ENCODE measurements around the gene CHST9.
"Not testable (repeated sequence)": the region's sequence is repeated elsewhere in the genome, so short reads cannot be mapped to it uniquely, and the experiment has no call there.

CHST9 gene

DNA sequence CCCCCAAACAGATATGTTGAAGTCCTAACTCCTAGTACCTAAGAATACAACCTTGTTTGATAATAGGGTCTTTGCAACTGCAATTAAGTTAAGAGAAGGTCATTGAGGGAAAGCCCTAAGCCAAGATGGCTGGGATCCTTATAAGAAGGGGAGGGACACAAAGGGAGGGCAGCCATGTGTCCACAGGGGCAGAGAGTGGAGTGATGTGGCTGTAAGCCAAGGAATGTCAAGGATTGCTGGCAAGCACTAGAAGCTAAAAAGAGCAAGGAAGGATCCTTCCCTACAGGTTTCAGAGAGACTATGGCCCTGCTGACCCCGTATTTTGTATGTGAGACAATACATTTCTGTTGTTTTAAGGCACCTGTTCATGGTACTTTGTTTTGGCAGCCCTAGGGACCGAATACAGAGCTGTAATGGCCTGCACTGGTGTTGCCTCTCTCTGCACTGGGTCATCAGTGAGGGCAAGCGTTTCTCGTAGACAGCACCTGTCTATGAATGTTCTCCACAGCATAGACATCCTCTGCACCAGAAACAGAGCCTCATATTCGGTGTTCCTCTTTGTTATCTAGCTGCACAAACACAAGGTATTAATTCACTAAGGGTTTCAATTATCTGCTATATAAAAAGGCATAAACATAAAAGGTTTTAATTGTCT, 244.2 kb downstream of the CHST9 start:
- DNase-seq (ENCODE audit: low read depth in 3 of 3, low spot score in 1 of 3) = no peak

DNA sequence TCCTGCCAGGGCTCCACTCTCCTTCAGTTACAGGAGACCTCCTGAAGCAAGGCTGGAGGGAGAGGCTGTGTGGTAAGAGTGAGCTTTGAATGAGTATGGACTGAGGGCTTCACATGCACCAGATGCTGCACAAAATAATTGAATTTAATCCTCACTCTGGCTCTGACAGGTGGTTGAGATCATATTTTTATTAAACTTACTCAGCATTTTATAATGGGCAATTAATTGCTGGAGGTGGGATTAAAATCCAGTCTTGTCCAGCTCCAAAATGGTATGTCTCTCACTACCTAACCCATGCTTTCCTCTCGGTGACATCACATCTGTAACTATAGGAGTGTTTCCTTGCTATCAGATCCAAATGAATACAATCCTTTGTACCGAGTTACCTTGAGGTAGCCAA, 253.4 kb downstream of the CHST9 start:
- DNase-seq (ENCODE audit: low read depth in 3 of 3, low spot score in 1 of 3) = no peak

DNA sequence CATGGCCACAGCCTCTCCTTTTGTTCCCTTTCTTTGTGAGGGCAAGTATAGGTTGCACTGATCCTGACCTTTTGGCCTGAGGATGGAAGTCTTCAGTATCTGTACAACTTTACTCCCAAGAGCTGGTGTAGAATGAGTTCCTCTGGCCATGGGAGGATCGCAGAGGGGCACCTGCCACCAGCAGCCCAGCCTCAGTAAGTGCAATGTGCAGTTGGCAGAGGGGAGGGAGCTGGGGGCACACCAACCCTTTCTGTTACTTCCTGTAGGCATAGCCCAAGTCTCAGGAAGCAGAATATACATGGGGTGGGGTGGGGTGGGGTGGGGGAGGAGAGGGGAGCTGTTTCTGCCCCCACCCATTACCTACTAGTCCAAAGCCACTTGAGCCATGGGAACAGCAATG, 254.5 kb downstream of the CHST9 start:
- no peak for DNase-seq (ENCODE audit: low read depth in 3 of 3, low spot score in 1 of 3)

DNA sequence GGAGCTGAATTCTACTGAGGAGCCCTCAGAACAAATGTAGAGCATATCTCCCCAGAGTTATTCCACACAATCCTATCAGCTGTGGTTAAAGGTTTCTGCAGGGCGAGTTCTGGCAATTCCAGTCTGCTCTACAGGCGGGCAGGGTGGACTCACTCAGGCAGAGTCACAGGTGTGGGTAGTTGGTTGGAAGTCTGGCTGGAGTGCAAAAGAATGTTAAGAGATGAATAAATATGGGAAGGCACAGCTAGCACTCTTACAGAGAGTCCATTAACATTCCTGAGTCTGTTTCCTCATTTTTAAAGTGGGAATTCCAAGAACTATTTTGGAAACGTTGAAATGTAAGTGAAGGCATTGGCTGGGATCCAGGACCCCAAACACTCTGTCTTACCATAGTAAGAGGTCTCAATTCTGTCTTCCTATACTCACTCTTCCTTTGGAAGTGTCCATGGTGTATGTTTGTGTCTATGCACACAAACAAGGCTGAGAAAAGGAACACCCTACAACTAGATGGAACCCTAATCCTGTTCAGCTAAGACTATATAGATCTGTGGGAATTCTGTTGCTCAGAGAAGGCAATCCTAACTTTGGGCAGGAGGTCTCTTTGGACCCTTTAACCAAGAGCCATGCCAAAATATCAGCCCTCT, 256.3 kb downstream of the CHST9 start:
- no peak for DNase-seq (ENCODE audit: low read depth in 3 of 3, low spot score in 1 of 3)

DNA sequence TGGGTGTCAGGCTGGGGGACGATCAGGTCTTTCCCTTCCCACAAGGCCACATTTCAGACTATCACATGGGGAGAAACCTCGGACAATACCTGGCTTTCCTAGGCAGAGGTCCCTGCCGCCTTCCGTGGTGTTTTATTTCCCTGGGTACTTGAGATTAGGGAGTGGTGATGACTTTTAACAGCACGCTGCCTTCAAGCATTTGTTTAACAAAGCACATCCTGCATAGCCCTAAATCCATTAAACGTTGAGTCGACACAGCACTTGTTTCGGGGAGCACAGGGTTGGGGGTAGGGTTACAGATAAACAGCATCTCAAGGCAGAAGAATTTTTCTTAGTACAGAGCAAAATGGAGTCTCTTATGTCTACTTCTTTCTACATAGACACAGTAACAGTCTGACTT, 257.3 kb downstream of the CHST9 start:
- not testable (repeated sequence) for DNase-seq (ENCODE audit: low read depth in 3 of 3, low spot score in 1 of 3)

DNA sequence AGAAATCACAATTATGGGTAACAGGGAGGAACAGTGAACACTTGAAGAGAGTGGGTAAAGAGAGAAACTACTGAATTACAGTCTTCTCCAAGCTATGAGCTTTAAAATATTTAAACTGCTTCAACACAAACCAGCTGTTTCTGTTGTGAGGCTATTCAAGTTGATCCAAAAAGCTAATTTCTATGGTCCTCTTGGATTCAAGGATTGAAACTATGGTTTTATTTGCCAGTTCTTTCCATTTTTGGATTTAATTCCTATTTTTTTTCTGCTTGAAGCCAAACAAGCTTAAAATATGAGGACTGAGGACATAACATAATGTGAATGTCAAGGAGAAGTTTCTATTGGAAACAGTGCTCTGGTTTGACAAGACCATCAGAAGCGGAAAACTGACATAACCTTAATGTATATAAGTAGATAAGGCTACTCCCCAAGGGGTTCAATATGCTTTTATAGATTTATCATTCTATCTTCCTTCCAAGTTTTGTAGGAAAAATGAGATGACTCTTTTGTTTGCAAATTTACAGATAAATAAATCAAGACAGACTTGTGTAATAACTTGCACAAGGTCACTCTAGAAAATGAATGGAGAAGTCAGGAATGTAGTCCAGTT, 258.9 kb downstream of the CHST9 start:
- DNase-seq (ENCODE audit: low read depth in 3 of 3, low spot score in 1 of 3) = no peak

DNA sequence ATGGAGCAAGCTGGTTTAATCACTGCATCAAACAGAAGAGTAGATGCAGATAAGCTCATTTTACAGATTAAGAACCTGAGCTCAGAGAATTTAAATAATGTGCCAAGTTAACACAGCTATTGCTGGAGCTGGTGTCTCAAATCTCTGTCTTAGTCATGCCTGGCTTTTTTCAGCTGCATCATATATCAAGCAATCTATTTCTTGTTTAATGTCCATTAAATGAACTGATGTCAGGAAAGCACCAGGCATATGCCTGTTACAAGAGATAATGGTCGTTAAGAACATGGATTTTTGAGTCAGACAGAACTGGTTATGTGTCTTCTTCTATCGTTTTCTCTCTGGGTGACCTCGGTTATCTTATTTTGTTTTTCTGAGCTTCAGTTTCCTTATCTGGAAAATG, 259.8 kb downstream of the CHST9 start:
- no peak for DNase-seq (ENCODE audit: low read depth in 3 of 3, low spot score in 1 of 3)

DNA sequence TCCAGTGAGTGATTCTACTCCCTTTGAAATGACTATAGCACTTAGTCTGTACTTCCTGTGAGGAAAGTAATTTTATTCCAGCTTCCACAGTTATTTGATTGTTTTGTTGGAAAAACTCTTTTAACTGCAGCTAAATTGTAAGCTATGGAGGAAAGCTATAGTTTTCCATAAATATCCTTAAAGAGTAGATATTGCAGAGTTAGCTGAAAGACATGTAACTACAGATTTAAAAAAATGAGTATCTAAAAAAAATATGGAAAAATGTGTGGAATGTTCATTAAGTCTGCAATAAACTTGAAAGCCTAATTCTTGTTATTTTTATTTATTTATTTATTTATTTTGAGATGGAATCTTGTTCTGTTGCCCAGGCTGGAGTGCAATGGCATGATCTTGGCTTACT, 262.8 kb downstream of the CHST9 start:
- no peak for DNase-seq (ENCODE audit: low read depth in 3 of 3, low spot score in 1 of 3)

DNA sequence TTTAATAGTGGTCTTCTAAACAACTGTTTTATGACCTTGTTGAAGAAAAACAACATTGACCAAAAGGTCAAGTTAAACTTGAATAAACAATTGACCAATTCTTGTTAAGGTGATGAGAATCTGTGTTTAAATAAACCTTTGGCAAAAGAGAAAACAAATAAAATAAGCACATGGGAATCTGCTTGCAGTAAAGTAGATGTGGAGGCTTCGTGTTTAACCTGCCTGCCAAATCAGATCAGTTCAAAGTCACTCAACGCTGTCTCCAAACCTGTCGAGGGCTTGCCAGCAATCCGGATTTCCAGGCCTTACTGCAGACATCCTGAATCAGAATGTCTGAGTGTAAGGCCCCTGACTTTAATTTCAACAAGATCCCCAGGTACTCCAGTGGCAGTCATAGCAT, 264.5 kb downstream of the CHST9 start:
- no peak for DNase-seq (ENCODE audit: low read depth in 3 of 3, low spot score in 1 of 3)

DNA sequence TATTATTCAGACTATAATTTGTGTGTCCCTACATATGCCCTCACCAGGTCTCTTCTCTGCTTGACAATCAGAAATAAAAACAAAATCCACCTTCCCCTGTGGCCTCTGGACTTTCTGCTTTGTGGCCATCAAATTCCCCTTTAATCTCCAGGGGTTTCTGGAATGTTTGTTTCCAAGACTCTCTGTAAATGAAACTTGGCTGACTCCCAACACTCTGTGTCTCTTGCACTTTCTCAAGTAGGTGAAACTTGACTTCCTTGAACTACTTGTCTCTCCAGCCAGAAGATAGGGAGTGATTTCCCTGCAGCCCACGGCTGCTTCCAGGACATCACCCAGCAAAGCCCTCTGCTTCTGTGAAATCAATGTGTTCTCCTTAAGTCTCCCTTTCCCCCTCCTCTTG, 265.5 kb downstream of the CHST9 start:
- DNase-seq (ENCODE audit: low read depth in 3 of 3, low spot score in 1 of 3) = no peak

DNA sequence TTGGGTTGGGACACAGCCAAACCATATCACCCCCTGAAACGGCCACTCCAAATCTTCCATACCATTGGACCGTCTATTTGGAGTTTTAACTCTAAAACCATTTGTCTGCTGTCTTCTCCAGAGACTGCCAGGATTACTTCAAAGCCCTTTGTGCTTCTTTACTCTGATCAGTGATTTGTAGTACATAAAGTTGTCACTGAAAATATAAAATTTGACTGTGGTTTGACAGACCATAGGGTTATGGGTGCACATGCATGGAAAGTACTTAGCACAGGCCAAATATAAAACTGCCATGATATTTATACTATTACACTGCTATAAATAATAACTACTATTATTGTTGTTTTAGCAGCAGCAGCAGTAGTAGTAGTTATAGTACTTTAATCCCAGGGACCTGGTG, 265.9 kb downstream of the CHST9 start:
- no peak for DNase-seq (ENCODE audit: low read depth in 3 of 3, low spot score in 1 of 3)

DNA sequence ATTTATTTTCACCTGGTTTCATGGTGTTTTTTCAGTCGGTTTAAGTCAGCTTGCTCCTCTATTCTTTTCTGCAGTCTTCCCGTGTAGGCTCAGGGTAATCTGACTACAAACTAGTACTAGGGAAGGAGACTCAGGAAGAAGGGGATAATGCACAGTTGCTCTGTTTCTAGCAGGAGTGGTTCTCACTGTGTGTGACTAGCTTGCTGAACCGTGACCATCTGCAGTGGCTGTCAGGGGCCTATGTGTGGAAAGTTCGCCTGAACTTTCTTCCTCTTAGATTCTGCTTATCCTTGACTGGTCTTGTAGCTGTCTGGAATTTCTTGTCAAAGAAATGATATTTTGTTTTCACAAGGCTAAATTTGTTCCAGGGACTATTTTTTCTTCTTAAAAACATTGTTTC, 273.3 kb downstream of the CHST9 start:
- no peak for DNase-seq (ENCODE audit: low read depth in 3 of 3, low spot score in 1 of 3)

DNA sequence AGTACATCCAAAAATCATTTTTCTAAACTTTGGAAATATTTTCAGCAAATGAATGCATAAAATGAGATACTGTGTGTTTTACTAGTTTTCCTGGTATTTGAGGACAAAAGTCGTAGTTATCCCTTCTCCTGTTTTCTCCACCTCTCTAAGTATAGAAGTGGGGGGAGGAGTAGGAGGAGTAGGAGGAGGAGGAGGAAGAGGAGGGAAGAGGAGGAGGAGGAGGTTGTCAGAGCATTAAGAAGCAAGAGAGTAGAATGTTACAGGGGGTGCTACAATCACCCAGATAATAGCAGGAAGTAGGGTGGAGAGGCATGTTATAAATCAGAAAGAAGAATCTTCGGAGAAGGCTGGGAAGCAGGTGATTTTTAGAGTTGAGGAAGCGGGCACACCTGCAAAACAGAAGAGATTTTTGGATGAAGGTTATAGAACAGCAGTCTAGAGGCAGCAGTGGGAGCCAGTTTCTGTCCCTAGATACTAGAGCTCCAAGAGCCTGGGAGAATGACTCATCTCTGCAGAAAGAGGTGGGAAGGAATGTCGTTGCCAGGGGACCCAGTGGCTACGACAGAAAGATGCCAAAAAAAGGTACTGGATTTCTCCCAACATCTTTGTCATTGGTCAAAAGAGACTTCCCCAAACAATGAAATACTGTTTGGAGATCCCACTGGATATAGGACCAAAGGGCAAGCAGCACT, 275.4 kb downstream of the CHST9 start:
- no peak for DNase-seq (ENCODE audit: low read depth in 3 of 3, low spot score in 1 of 3)

DNA sequence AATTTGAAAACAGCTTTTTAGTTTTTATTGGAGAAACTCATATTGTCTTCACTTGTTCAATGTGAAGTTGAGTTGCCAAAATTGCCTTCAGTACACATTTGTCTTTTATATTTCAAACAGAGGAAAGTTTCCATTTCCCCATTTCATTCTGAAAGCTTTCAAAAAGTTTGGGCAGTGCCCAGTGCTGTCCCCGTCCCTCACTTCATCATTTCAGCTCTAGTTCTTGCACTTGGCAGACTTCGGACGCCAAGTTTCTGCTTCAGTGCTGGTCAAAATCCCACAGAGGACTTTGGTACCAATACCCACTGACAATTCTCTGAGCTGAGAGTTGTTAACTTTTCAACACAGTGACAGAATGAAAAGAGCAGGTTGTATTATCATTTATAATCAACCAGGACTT, 276.2 kb downstream of the CHST9 start:
- no peak for DNase-seq (ENCODE audit: low read depth in 3 of 3, low spot score in 1 of 3)

DNA sequence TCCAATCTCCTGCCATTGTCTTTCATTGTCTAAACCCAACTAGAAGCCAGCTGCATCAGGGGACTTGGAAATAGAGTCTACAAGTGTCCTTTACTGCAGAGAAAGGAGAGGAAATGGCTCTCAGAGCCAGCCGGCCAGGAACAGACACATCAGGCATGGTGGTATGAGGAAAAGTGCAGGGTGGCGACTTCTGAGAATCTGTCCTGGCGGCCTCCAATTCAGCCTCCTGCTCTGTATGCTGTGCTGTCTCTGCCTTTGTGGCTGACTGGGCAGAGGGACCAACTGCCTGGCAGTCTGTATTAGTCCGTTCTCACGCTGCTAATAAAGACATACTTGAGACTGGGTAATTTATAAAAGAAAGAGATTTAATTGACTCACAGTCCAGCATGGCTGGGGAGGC, 282.8 kb downstream of the CHST9 start:
- no peak for DNase-seq (ENCODE audit: low read depth in 3 of 3, low spot score in 1 of 3)

DNA sequence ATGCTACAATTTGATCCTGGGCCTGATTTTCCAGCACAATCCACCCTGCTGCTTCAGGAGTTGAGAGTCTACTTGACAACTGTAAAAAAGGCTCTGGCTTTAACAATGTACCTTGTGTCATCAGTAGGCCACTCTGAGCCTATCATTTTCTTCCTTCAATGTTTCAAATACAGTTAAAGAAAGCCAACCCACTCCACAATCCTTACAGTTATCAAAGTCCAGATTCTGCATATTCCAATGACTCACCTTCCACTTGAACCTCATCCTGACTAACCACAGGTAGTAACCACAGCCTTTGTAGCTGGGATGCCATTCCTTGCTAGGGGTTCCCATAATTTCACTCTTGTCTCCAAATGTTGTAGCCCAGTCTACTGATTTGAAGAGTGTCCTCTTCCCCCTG, 284.1 kb downstream of the CHST9 start:
- DNase-seq (ENCODE audit: low read depth in 3 of 3, low spot score in 1 of 3) = no peak

DNA sequence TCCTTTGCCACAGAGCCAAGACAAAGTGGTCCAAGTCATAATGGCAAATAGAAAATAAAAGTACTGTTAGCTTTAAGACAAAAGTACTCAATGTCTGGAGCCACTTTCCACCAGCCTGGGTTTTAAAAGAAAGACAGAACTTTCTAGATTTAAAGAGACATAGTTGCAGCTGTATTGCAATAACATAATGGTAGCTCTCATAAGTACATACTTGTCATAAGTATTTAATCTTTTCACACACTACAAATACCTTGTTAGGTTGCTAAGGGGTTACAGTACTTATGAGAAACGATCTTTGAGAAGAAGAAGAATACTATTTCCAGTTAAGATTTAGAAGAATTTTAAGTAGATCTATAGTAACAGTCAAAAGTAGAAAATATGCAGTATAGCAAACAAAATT, 290.7 kb downstream of the CHST9 start:
- no peak for DNase-seq (ENCODE audit: low read depth in 3 of 3, low spot score in 1 of 3)

DNA sequence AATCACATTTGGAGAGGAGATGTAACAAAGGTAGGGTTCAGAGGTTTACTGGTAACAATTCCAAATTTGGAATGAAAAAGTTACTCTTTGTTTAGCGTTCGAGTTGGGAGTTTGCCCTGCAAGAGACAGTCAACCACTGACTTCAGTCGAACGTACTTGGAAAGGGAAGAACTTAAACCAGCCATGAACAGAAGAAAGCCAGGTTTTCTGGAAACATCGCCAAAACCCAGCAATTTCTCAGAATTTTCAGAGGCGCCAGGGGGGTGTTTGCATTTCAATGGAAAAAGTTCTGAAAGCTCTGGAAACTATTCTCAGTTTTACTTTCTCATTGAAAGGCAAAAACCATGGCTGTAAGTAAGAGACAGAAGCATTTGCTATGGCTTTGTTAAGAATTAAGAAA, 291.1 kb downstream of the CHST9 start:
- DNase-seq (ENCODE audit: low read depth in 3 of 3, low spot score in 1 of 3) = no peak

DNA sequence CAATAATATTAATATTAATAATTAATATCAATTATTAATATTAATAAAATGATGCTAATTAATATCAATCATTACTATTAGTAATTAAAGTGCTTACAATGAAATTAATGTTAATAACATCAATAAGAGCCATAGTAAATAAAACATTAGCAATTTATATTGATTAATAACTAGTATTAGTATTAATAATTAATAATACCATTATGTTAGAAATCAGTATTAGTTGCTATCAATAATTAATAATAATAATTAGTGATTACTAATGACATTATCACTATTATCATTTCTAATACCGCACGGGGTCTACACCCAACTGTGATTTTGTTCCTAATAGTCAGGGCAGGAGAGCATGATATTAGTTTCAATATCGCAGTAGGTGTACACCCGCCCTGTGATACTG, 296.8 kb downstream of the CHST9 start:
- no peak for DNase-seq (ENCODE audit: low read depth in 3 of 3, low spot score in 1 of 3)

DNA sequence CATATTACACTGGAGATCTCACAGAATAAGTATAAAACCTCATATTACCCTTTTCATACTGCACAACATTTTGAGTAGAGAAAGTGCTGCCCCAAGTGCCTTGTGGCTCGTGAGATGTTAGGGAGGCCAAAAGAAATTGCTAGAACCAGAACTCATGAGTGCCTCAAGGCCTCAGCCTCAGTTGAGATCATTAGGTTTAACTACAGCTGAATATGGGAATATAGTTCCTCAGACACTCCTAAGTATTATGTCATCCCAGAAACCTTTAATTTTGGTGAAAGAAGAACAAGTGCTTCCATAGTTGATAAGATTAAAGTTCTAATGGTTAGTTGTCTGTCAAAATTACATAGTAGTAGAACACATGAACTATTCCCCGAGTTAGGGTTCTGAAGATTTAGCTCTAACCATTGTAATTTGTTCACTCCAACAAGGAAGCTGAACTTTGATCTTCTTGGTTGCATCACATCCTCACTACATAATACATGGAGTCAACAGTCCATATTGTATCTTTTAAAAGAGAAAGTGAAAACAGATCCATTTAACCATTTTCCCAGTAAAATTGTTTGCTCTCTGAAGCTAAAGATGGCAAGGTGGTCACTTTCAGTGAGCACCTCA, 310.0 kb downstream of the CHST9 start:
- no peak for DNase-seq (ENCODE audit: low read depth in 3 of 3, low spot score in 1 of 3)

DNA sequence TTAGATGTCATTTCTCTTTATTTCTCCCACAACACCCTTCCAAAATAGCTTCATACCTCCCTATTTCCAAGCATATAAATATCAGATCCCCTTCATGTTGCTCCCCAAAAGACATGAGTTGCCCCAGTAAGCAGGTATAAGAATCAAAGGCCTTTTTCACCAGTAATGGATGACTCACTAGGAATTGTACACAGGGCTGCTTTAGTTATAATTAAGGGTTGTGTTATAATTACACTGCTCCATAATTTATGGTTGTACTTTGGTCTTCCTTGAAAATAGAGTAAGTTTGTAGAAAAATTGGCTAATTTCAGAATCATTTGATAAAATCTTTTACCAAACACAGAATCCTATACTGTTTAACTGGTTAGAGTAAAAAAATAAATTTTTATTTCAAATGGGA, 310.8 kb downstream of the CHST9 start:
- no peak for DNase-seq (ENCODE audit: low read depth in 3 of 3, low spot score in 1 of 3)

DNA sequence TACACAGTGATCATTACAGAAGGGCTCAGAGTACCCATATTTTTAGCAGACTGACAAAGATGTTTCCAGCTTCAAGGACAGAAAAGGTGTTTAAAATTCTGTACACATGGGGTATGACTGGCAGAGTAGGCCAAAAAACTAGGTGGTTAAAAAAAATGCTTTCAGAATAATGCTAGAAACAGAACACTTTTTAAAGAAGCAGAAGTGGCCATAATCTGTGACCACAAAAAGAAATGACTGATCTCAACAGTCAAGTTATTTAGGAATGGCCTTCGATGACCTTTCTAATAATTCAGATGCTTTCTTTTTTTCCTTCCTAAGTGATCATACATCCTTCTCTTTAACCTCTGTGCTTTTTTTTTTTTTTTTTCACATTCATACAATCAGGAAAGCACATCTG, 315.5 kb downstream of the CHST9 start:
- DNase-seq (ENCODE audit: low read depth in 3 of 3, low spot score in 1 of 3) = no peak
